ENCODE measurements around the gene KCNB1.

Gene KCNB1

DNA sequence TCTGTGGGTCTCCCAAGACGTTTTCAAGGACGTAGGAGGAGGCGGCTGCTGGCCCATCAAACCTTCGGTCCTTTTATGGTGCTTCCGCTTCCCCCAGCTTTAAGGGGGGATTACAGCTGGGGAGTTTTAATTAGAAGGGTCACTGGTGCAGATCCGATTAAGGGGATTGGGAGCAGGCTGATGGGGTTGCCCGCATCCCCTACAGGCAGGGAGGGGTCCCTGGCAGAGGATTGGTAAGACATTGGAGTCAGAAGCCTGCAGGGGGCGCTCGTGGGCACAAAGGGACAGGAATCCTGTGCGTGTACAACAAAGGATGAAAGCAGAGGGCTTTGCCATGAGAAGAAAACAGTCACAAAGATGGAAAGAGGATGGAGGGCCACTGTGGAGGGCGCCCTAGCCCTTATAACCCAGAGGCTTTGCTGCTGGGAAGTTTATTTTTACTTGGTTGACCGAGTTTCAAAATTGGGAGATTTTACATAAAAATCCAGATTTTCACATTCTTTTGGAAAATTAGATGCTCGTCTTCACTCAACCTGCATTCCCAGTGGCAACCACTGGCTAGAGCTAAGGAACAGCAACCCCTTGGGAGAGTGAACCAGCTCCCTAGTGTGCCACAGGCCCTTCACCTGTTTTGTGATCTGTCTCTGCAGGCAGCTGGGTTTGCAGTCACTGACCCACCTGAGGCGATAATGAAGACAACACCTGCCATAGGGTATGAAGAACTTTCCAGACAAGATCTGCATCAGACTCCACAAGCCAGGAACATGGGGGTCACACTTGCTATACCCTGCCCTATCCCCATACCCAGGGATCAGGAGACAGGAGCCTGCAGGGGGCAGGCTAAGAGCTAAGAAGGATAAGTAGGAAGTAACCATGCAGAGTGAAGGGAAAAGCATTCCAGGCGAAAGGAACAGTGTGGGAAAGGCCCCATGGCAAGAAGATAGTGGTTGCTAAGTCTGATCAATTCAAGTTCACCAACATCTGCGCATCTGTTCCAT, 97.7 kb downstream of the KCNB1 start:
- peak; percentile 72 for DNase-seq

DNA sequence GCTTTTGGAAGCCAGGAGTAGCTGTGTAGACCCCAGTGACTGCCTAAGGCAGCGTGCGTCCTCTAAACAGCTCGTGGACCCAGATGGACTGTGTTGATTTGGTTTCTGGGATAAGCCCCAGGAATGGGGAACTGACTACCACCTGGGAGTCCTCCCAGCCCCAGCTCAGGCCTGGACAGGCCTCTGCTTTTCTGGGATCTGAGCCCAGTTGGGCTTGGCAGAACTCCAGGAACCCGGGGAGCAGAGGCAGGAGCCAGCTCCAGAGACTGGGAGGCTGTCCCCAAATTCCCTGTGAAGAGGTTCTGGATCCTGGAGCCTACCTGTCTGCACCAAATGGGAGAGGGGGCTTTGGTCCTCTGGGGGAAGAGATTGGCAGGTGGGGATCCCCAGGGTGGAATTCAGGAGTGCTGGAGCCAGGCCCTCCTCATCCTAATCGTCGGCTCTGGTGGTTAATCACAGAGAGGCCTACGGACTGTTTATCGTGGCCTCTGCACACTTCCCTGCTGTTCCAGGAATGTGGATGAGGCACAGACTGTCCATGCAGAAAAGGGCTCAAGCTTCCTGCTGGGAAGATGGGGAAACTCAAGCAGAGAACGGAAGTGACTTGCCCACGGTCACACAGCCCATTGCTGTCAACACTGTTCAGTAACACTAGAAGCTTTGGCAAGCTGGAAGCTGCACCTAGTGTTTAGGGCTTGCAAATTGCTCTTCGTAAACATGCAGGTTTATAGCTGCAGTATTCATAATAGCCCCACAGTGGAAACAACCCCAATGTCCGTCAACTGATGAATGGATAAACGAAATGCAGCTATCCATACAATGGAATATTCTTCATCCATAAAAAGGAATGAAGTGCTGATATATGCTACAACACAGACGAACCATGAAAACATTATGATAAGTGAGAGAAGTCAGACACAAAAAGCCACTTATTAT, 100.6 kb downstream of the KCNB1 start:
- DNase-seq: no peak

DNA sequence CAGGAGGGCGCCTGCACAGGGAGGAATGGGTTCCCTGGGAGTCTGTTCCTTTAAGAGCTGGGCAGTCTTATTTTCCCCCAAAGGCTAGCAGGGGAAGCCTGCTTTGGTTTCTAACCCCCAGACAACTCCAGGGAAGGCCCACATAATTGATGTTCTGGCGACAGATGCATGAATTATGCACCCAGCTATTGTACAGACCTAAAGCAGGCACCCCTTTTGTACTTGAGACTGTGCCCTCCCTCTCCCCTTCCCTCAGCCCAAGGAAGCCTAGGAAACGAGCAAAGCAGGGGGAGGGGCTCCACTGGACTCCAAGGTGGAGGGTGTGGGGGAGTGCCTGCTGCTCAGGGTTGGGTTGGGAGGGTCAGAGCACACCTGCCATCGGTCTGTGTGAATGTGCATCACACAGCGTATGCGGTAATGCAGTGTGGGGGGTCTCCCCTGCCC, 102.1 kb downstream of the KCNB1 start:
- no peak for DNase-seq

GRCh38 chr20:49379338-49379737, 103.1 kb downstream of the KCNB1 start:
- DNase-seq: no peak

- DNase-seq: no peak
Measured at GRCh38 chr20:49377326-49377725, 105.1 kb downstream of the KCNB1 start.

- no peak for DNase-seq
Measured at GRCh38 chr20:49375170-49375569, 107.3 kb downstream of the KCNB1 start.

DNA sequence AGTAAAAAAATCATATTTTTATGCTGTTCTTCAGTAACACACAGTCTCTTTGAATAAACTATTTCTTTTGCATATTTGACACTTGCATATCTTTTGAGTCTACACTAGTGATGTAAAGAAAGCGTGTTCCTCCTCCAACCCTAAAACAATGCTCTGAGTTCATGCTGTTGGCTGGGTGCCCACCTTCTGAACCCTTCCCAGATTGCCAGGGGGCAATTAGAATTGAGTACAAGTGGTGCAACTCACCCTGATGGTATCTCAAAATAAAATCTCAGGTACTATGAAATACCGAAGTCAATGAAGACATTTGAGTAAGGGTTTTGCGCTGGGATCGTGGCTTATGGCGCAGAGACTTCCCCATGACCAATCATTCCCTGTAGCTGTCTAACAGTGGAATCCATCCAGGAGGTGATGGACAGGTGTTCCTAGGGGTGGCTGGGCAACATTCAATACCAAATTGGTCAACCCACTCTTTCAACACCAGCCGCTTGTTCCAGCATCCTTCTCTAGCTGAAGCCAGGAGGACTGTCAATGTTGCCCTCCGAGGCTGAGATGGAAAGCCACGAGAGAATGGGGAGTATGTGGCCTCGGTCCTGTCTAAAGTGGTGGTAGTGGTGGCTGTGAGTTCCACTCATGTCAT, 110.3 kb downstream of the KCNB1 start:
- DNase-seq: no peak

DNA sequence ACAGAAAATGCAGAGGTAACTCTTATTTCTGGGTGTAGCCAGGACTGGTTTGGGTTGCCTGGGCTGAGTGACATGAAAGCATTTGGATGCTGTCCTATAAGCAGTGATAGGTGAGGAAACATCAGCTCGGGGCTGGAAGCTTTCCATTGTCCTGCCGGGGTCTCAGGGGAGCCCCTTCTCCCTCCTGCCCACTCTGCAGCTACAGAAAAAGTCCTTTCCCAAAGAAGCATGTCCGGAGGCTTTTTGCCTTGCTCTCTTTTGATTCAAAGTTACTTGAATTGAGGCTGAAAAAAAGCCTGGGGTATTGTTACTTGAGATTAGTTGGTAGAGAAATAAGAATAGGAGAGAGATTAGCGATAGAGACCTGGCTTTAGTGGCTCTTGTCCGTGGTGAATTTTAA, 113.9 kb downstream of the KCNB1 start:
- DNase-seq: no peak

DNA sequence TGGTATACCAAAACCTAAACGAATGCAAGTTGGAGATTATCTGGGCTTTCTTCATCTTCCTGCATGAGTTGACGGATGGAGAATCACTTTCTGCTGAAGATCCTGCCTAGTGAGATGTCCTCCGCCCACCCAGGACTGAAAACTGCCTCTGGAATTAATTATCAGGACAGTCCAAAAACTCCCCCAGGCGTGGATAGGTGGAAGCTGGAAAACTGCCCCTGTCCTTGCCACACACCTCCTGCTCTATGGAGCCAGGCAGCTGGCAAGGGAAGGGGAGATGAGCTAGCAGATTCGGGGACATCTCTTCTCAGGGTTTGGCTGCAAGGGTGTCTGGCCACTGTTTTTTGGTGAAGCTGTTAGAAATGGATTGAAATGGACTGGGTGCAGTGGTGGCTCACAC, 115.4 kb downstream of the KCNB1 start:
- no peak for DNase-seq

- no peak for DNase-seq
Measured at GRCh38 chr20:49366687-49367086, 115.8 kb downstream of the KCNB1 start.

DNA sequence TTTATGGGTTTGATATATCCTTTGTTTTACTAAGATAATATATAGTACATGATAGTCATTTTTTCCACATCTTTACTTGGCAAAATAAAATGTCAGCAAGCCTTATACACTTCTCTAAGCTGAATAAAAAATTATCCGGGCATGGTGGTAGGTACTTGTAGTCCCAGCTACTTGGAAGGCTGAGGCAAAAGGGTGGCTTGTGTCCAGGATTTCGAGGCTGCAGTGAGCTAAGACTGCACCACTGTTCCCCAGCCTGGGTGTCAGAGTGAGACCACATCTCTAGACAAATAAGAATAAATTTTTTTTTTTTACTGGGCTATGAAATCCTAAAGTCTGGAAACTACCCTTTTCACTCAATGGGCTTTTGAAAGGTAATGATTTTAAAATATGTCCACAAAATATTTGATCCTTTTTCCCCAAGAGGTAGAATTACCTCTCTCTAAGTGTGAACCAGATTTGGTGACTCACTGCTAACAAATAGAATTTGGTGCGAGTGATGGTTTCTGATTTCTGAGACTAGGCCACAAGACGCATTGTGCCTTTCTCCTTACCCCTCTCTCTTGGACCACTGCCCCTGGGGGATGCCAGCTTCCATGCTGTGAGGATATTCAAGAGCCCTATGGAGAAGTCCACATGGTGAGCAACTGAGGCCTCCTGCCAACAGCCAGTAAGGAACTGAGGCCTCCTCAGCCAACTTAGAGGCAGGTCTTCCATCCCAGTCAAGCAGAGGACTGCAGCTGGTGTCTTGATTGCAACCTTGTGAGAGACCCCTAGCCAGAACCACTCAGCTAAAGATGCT, 120.4 kb downstream of the KCNB1 start:
- DNase-seq: no peak

DNA sequence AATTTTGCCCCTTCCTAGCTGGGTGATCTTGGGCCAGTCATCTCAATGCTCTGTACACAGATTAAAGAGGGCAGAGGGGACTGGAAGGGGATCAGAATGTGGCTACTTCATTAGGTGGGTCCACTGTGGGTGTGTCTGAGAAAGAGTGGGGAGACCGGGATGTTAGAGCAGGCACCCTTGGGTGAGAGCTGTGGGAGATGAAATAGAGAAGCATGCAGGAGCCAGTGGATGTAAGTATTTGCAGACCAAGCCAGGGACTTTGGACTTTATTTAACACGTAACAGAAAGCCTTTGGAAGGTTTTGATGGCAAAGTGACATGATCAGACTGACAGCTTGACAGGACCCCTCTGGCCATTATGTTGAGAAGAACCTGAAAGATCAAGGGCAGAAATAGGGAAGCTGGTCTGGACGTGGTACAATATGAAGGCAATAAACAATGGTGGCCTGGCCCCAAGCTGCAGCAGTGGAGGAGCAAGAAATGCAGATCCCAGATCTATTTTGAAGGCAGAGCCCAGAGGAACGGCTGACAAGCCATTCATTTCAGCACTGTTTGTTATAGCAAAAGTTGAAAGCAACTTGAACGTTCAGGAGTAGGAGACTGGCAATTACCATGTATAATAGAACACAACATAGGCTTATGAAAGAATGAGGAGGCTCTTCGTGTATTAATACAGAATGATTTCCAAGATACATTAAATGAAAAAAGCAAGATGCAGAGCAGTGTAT, 122.1 kb downstream of the KCNB1 start:
- no peak for DNase-seq

DNA sequence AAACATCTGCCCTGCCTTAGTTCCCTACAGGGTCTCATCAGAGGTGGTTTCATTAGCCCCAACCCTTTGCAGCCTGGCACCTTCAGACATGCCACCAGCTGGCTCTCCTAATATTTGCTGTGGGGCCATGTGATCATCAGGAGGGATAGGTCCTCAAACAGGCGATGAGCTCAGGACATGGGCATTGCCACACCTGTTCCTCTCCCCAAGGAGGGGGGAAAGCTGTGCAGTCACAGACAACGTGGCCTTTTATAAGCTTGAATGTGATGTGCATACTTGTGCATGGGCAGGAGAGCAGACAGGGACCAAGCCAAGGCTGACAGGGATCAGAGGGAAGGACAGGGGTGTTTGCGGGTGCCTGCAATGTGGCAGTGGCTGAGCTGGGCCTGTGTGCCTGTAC, 125.8 kb downstream of the KCNB1 start:
- DNase-seq: no peak

DNA sequence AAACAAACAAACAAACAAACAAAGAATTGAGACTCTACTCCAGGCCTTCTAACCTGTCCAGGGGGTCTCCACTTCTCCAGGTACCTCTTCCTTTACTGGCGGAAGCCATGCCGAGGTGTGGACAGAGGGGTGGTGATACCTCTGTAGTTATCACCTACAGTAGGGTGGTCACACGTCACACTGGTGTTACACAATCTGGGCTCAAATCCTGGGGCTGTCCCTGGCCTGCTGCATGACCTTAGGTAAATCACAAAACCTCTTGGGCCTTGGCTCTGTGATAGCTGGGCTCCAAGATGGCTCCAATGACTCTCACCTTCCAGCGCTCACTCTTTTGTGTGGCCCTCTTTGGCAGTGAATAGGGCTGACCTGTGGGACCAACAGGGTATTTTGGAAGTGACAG, 127.8 kb downstream of the KCNB1 start:
- DNase-seq: no peak

GRCh38 chr20:49353348-49353747, 129.1 kb downstream of the KCNB1 start:
- no peak for DNase-seq

DNA sequence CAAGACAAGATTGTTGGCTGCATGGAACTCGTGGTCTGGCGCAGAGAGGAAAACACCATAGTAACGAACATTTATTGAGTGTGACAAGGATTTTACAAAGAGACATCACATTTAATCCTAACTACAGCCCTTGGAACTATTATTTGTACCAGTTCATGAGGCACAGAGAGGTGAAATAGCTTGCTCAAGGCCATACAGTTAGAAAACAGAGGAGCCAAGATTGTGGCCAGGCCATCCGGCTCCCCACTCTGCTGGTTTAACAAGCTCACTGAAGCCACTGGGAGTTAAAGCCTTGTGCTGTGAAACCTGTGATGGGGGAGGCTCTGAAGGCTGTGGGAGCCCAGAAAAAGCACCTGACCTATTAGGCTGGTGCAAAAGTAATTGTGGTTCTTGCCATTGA, 129.7 kb downstream of the KCNB1 start:
- no peak for DNase-seq

DNA sequence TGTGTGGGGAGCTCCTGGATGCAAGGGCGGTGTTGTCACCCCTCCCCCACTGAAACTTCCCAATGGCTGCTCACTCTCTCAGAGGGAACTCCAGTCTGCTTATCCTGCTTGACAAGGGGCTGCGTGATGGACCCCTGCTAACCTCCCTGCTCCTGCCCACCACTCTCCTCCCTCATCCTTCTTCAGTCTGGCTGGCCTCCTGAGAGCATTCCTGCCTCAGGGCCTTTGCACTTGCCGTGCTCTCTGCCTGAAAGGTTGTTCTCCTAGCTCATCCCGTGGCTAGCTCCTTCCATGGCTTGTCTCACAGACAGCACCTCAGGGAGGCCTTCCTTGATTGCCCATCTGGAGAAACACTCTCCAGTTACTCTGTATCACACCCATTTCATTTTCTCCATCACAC, 130.7 kb downstream of the KCNB1 start:
- DNase-seq: no peak

- DNase-seq: no peak
Measured at GRCh38 chr20:49349694-49350252, 132.7 kb downstream of the KCNB1 start.

DNA sequence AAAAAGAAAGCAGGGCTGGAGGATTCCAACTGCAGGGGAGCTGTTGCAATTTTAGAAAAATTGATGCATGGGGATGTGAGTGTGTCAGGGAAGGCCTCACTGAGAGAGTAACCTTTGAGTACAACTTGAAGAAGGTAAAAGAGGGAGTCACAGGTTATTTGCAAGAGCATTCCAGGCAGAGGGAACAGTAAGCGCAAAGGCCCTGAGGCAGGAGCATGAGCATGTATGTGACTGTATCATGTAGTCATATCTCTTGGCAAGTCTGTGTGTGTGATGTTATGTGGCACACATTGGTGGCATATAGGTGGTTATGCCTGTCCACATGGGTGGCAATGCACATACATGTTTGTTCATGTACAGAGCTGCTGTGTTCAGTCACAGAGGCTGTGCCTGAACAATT, 133.4 kb downstream of the KCNB1 start:
- DNase-seq: no peak

GRCh38 chr20:49348563-49348962, 133.9 kb downstream of the KCNB1 start:
- DNase-seq: no peak

GRCh38 chr20:49347156-49347555, 135.3 kb downstream of the KCNB1 start:
- DNase-seq: no peak
